Measurements from ENCODE around the gene AJM1.
"Not testable (repeated sequence)": the region's sequence is repeated elsewhere in the genome, so short reads cannot be mapped to it uniquely, and the experiment has no call there.

The AJM1 gene

DNA sequence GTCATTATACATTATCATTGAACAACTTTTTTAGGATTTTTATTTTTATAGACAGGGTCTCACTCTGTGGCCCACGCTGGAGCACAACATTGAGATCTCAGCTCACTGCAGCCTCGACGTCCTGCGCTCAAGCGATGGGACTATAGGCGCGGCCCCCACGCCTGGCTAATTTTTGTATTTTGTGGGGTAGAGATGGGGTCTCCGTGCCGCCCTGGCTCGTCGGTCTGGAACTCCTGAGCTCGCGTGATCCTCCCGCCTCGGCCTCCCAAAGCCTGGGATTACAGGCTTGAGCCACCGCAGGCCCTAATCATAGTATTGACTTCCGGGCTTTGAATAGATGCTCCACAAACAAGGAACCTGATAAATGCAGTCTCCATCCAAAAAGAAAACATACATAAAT, 25.2 kb downstream of the AJM1 start:
- ChIA-PET CTCF (no interaction called here), POLR2A (no interaction called here)
- TF ChIP-seq, protein P1, sequence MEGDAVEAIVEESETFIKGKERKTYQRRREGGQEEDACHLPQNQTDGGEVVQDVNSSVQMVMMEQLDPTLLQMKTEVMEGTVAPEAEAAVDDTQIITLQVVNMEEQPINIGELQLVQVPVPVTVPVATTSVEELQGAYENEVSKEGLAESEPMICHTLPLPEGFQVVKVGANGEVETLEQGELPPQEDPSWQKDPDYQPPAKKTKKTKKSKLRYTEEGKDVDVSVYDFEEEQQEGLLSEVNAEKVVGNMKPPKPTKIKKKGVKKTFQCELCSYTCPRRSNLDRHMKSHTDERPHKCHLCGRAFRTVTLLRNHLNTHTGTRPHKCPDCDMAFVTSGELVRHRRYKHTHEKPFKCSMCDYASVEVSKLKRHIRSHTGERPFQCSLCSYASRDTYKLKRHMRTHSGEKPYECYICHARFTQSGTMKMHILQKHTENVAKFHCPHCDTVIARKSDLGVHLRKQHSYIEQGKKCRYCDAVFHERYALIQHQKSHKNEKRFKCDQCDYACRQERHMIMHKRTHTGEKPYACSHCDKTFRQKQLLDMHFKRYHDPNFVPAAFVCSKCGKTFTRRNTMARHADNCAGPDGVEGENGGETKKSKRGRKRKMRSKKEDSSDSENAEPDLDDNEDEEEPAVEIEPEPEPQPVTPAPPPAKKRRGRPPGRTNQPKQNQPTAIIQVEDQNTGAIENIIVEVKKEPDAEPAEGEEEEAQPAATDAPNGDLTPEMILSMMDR (IDR thresholded peaks at IDR 0.05; ENCODE audit: control extremely low read depth, extremely low read depth, low read depth, missing control alignments), result no peak
- no peak for DNase-seq (ENCODE audit: extremely low spot score)

DNA sequence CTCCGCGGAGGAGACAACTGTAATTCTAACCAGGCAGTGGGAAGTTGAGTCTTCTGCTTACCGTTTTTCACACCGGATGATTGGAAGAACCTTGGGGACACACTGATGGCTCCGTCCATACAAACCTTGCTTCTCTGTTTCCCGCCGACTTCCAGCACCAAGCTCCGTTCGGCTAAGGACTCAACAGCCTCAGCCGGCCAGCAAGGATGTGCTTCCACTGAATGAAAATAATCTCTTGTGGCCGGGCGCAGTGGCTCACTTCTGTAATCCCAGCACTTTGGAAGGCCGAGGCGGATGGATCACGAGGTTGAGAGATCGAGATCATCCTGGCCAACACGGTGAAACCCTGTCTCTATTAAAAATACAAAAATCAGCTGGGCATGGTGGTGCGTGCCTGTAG, 25.6 kb downstream of the AJM1 start:
- POLR2A ChIA-PET, result no interaction called here
- CTCF ChIA-PET, result no interaction called here

DNA sequence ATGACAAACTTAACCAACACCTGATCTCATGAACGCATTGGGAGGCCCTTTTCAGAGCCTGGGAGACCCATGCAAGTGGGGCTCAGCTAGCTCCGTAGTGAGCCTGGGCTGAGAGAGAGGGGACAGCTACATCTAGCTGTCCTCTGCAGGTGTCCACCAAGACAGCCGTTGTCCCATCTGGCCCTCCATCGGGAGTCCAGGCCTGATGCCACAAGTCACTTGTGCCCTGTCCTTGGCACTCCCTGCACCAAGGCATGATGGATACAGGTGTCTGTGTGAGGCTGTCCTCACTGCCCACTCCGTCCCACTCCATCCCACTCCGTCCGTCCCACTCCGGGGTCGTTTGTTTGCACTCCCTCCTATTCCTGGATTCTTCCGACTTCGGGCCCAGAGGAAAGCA, 26.4 kb downstream of the AJM1 start:
- DNase-seq (ENCODE audit: extremely low spot score), result no peak
- ChIA-PET POLR2A (no interaction called here), CTCF (interaction anchor here (1.5 kb wide), 1 partner anchor 15 kb away, joined by 3 read pairs; no protein-coding TSS in a partner anchor)
- TF ChIP-seq, protein P1 (IDR thresholded peaks at IDR 0.05; ENCODE audit: control extremely low read depth, extremely low read depth, low read depth, missing control alignments), result no peak

More for the DNA sequence above, 25.6 kb downstream of the AJM1 start:
- TF ChIP-seq, protein P1 (IDR thresholded peaks at IDR 0.05; ENCODE audit: control extremely low read depth, extremely low read depth, low read depth, missing control alignments), result no peak
- no peak for DNase-seq (ENCODE audit: extremely low spot score)

DNA sequence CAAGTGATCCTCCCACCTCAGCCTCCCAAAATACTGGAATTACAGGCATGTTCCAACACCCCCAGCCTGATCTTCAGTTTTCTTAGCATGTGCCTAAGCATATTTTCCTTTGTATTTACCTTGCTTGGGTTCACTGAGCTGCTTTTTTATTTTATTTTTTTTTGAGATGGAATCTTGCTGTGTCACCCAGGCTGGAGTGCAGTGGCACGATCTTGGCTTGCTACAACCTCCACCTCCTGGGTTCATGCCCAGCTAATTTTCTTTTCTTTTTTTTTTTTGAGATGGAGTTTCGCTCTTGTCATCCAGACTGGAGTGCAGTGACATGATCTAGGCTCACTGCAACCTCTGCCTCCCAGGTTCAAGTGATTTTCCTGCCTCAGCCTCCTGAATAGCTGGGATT, 27.3 kb downstream of the AJM1 start:
- POLR2A ChIA-PET; DNase-seq (ENCODE audit: extremely low spot score): not testable (repeated sequence)
- CTCF ChIA-PET, result interaction anchor here (1.1 to 2.3 kb wide), 4 partner anchors 12 to 55 kb away, joined by 3 to 10 read pairs (median 4); partner anchors contain the start of gene AJM1

DNA sequence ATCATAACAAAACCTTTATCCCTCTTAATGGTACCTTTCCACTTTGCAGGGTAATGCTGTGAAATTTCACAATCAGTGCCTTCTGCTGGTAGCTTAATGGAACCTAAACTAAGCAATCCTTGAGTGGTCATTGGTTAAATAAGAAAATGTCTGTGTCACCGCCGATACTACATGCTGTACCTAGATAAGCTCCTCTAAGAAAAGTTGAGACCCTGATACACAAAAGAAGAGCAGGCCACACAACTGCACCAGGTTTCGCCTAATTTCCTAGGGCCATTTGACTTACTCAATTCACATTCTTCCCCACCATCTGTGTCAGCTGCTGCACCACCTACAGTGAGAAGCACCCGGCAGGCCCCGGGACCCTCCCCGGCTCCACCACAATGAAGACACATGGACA, 32.9 kb downstream of the AJM1 start:
- ChIA-PET CTCF (interaction anchor here (1.2 to 1.5 kb wide), 2 partner anchors 31 to 33 kb away, joined by 4 read pairs; partner anchors contain the start of gene AJM1), POLR2A (no interaction called here)
- no peak for DNase-seq (ENCODE audit: extremely low spot score)
- TF ChIP-seq, protein P1 (IDR thresholded peaks at IDR 0.05; ENCODE audit: control extremely low read depth, extremely low read depth, low read depth, missing control alignments), result no peak

DNA sequence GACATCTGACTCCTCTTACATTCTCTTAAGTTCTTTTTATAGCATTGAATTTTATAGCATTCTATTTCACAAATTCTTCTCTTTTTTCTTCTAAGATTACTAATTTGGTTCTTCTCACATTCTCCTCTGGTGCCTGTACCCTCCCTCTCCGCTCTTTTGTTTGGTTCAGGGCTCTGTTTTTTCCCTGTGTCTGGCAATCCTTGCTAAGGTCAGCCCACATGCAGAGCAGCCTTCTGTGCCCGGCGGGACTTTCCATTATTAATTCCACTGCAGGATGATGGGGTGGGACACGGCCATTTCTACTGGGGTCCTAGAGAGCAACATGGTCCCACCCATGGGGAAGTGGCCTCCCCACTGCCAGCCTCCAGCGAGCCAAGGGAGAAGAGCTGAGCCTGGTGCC, 34.2 kb downstream of the AJM1 start:
- TF ChIP-seq, protein P1 (IDR thresholded peaks at IDR 0.05; ENCODE audit: control extremely low read depth, extremely low read depth, low read depth, missing control alignments), result no peak
- DNase-seq (ENCODE audit: extremely low spot score), result no peak
- POLR2A ChIA-PET, result no interaction called here
- CTCF ChIA-PET, result interaction anchor here (1.1 to 1.5 kb wide), 2 partner anchors 12 to 33 kb away, joined by 3 to 4 read pairs; no protein-coding TSS in a partner anchor

DNA sequence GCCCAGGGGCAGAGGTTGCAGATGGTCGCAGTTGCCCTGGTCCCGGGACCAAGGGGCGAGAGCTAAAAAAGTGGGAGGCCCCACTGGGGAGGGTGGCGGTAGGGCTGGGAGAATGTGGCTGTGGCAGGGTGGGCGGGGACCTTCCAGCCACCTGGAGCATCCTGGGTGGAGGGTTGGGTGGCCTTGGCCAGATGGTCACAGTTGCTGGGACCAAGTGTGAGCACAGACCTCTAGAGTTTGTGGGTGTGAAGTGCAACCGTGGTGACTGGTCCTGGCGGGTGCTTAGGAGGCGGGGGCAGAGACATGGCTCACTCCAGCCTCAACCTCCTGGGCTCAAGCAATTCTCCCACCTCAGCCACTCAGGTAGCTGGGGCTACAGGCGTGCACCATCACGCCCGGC, 38.4 kb downstream of the AJM1 start:
- peak; percentile 65 for DNase-seq (ENCODE audit: extremely low spot score)
- TF ChIP-seq, protein P1 (IDR thresholded peaks at IDR 0.05; ENCODE audit: control extremely low read depth, extremely low read depth, low read depth, missing control alignments), result no peak
- POLR2A ChIA-PET, result no interaction called here
- CTCF ChIA-PET, result interaction anchor here (0.8 to 2.7 kb wide), 6 partner anchors 10 to 154 kb away, joined by 3 to 13 read pairs (median 7); partner anchors contain the start of gene AJM1
